ENCODE data around the gene PECR. TPM values are rescaled to one million over a fixed set of nuclear protein-coding genes. Genes with fewer than 3 reads are reported as not detected.

PECR gene
- total and polyA plus RNA-seq, 2 experiments from 2014 or later, result 5.4 to 8.2 TPM

GRCh38 chr2:216074794-216075193 is 6.8 kb downstream of the PECR start:
- in situ Hi-C loops (cut with MboI), result no loop called here
- H4K20me1 ChIP-seq (ENCODE audit: insufficient read depth), result no peaks in the 10 kb centered on the region
- no peak overlapping the region for H3K27ac ChIP-seq
- TF ChIP-seq EZH2 (IDR thresholded peaks at IDR 0.05; ENCODE audit: insufficient read depth, poor library complexity, severe bottlenecking) (no peak), EZH2phosphoT487 (IDR thresholded peaks at IDR 0.05; ENCODE audit: insufficient read depth, low read depth) (no peak)
- WGBS, 2 experiments (ENCODE audit: low coverage in 1 of 2, low lambda C conversion rate in 2 of 2, missing lambda C conversion rate in 2 of 2), result 95 to 97% methylated on average over 1 of the region's 1 CpG
- no peak for DNase-seq
- H3K4me3 ChIP-seq, result no peak overlapping the region
- no peaks in the 10 kb centered on the region for H3K9me3 ChIP-seq (ENCODE audit: low read depth)
- H3F3A ChIP-seq (ENCODE audit: insufficient read depth), result no peaks in the 10 kb centered on the region
- no peaks in the 10 kb centered on the region for H3K9me2 ChIP-seq (ENCODE audit: insufficient read depth)
- no peak overlapping the region for H3K9ac ChIP-seq
- H3K36me3 ChIP-seq (ENCODE audit: low read depth), result no peaks in the 10 kb centered on the region
- H3K4me2 ChIP-seq (ENCODE audit: unreplicated experiment), result no peak overlapping the region
- H3K27me3 ChIP-seq (replicated peaks; ENCODE audit: insufficient read depth), result no peaks in the 10 kb centered on the region
- no peak overlapping the region for H2AFZ ChIP-seq
- H3K79me2 ChIP-seq (ENCODE audit: insufficient read depth), result no peaks in the 10 kb centered on the region
- H3K4me1 ChIP-seq (ENCODE audit: insufficient read depth), result no peaks in the 10 kb centered on the region

- DNase-seq, result no peak
- no peak overlapping the region for H3K4me3 ChIP-seq
- 83 to 88% methylated on average over 1 of the region's 1 CpG for WGBS, 2 experiments (ENCODE audit: low coverage in 1 of 2, low lambda C conversion rate in 2 of 2, missing lambda C conversion rate in 2 of 2)
Observed at GRCh38 chr2:216074380-216074779, 7.2 kb downstream of the PECR start.

GRCh38 chr2:216073773-216074172 is 7.8 kb downstream of the PECR start:
- in situ Hi-C loops (cut with MboI), result no loop called here
- Histone ChIP-seq H3K36me3 (ENCODE audit: low read depth) (no peaks in the 10 kb centered on the region), H3K27ac (no peak overlapping the region), H3K9me3 (ENCODE audit: low read depth) (no peaks in the 10 kb centered on the region), H3K4me2 (ENCODE audit: unreplicated experiment) (no peak overlapping the region), H3K9me2 (ENCODE audit: insufficient read depth) (no peaks in the 10 kb centered on the region), H3K27me3 (replicated peaks; ENCODE audit: insufficient read depth) (no peaks in the 10 kb centered on the region), H3K9ac (no peak overlapping the region), H3K4me1 (ENCODE audit: insufficient read depth) (no peaks in the 10 kb centered on the region), H4K20me1 (ENCODE audit: insufficient read depth) (no peaks in the 10 kb centered on the region), H3K4me3 (no peak overlapping the region), H3K79me2 (ENCODE audit: insufficient read depth) (no peaks in the 10 kb centered on the region), H3F3A (ENCODE audit: insufficient read depth) (no peaks in the 10 kb centered on the region), H2AFZ (no peak overlapping the region)
- DNase-seq, result no peak
- TF ChIP-seq EZH2 (IDR thresholded peaks at IDR 0.05; ENCODE audit: insufficient read depth, poor library complexity, severe bottlenecking) (no peak), EZH2phosphoT487 (IDR thresholded peaks at IDR 0.05; ENCODE audit: insufficient read depth, low read depth) (no peak)

More at GRCh38 chr2:216074380-216074779, 7.2 kb downstream of the PECR start:
- no peaks in the 10 kb centered on the region for H3K79me2 ChIP-seq (ENCODE audit: insufficient read depth)
- in situ Hi-C loops (cut with MboI), result no loop called here
- H3K9me3 ChIP-seq (ENCODE audit: low read depth), result no peaks in the 10 kb centered on the region
- H3K36me3 ChIP-seq (ENCODE audit: low read depth), result no peaks in the 10 kb centered on the region
- H3K27me3 ChIP-seq (replicated peaks; ENCODE audit: insufficient read depth), result no peaks in the 10 kb centered on the region
- H3K4me2 ChIP-seq (ENCODE audit: unreplicated experiment), result no peak overlapping the region
- no peak for TF ChIP-seq EZH2 (IDR thresholded peaks at IDR 0.05; ENCODE audit: insufficient read depth, poor library complexity, severe bottlenecking)
- no peak for TF ChIP-seq EZH2phosphoT487 (IDR thresholded peaks at IDR 0.05; ENCODE audit: insufficient read depth, low read depth)
- no peaks in the 10 kb centered on the region for H3F3A ChIP-seq (ENCODE audit: insufficient read depth)
- H3K4me1 ChIP-seq (ENCODE audit: insufficient read depth), result no peaks in the 10 kb centered on the region
- H4K20me1 ChIP-seq (ENCODE audit: insufficient read depth), result no peaks in the 10 kb centered on the region
- H3K27ac ChIP-seq, result no peak overlapping the region
- H3K9me2 ChIP-seq (ENCODE audit: insufficient read depth), result no peaks in the 10 kb centered on the region
- no peak overlapping the region for H2AFZ ChIP-seq
- no peak overlapping the region for H3K9ac ChIP-seq

- in situ Hi-C loops (cut with MboI), result no loop called here
- Histone ChIP-seq H3F3A (ENCODE audit: insufficient read depth) (no peaks in the 10 kb centered on the region), H3K9me3 (ENCODE audit: low read depth) (no peaks in the 10 kb centered on the region), H3K4me1 (ENCODE audit: insufficient read depth) (no peaks in the 10 kb centered on the region), H3K79me2 (ENCODE audit: insufficient read depth) (no peaks in the 10 kb centered on the region), H3K4me2 (ENCODE audit: unreplicated experiment) (no peak overlapping the region), H4K20me1 (ENCODE audit: insufficient read depth) (no peaks in the 10 kb centered on the region), H3K27ac (no peak overlapping the region), H3K9ac (no peak overlapping the region), H2AFZ (no peak overlapping the region), H3K9me2 (ENCODE audit: insufficient read depth) (no peaks in the 10 kb centered on the region), H3K4me3 (no peak overlapping the region), H3K36me3 (ENCODE audit: low read depth) (no peaks in the 10 kb centered on the region), H3K27me3 (replicated peaks; ENCODE audit: insufficient read depth) (no peaks in the 10 kb centered on the region)
- DNase-seq, result no peak
- TF ChIP-seq EZH2phosphoT487 (IDR thresholded peaks at IDR 0.05; ENCODE audit: insufficient read depth, low read depth) (no peak), EZH2 (IDR thresholded peaks at IDR 0.05; ENCODE audit: insufficient read depth, poor library complexity, severe bottlenecking) (no peak)
Observed at GRCh38 chr2:216072473-216072872, 9.1 kb downstream of the PECR start.
